Breast epithelium (tissue), 4 donors: ENCODE results near the gene ZIC3. TPM values are rescaled to one million over a fixed set of nuclear protein-coding genes. Genes with fewer than 3 reads are reported as not detected.
A peak's percentile ranks its signal among the peaks of the same experiment; 100 is the strongest.

ENCODE experiments used
- DNase-seq, 2 donors: peaks; one replicate each; pipeline ENCODE4 v3.0.0-alpha.2; 2019; ENCODE audit warnings: low spot score in 2 of 2
- H3K27ac ChIP-seq, 2 donors: fragments of 200-600 bp; sonication (generic) in 1 of 2; one replicate each; pipeline ENCODE4 v1.5.1; 2016 to 2019; ENCODE audit warnings: mild to moderate bottlenecking in 1 of 2
- H3K27me3 ChIP-seq, 2 donors: fragments of 200-600 bp; sonication (generic) in 1 of 2; one replicate each; pipeline versions ENCODE4 v1.5.1 to v1.6.0; 2017 to 2019; ENCODE audit warnings: control low read depth in 1 of 2, mild to moderate bottlenecking in 1 of 2
- H3K36me3 ChIP-seq: fragments of 200-600 bp; one replicate; pipeline ENCODE4 v1.5.1; 2019
- H3K4me1 ChIP-seq, 2 donors: fragments of 200-600 bp; sonication (generic); one replicate each; pipeline ENCODE4 v1.5.1; 2016 to 2019; ENCODE audit warnings: control low read depth in 1 of 2
- H3K4me3 ChIP-seq, 3 donors: fragments of 200-600 bp; sonication (generic); 1 replicate in 2 of 3; 2 replicates in 1 of 3; pipeline ENCODE4 v1.5.1; 2016 to 2019; ENCODE audit warnings: mild to moderate bottlenecking in 3 of 3, moderate library complexity in 2 of 3
- H3K9me3 ChIP-seq, 2 donors: fragments of 200-600 bp; sonication (generic) in 1 of 2; one replicate each; pipeline ENCODE4 v1.5.1; 2016 to 2019; ENCODE audit warnings: control low read depth in 1 of 2
- CTCF ChIP-seq, 3 donors: fragments of 450-650 bp; IDR thresholded peaks; one replicate each; pipeline ENCODE4 v1.5.1; 2016 to 2017; ENCODE audit warnings: antibody characterized with exemption in 3 of 3, mild to moderate bottlenecking in 3 of 3, moderate library complexity in 3 of 3
- POLR2A ChIP-seq: fragments of 450-650 bp; IDR thresholded peaks from one replicate; pipeline ENCODE4 v1.6.1; 2016; ENCODE audit warnings: antibody characterized with exemption, mild to moderate bottlenecking, moderate library complexity
- POLR2AphosphoS5 ChIP-seq, 3 donors: sonication (generic); formaldehyde crosslinking; IDR thresholded peaks; one replicate each; pipeline ENCODE4 v1.6.1; 2017; ENCODE audit warnings: antibody characterized with exemption in 3 of 3
- intact Hi-C: fragments of 100-400 bp; cut with DNase I; formaldehyde crosslinking; loops from one replicate; pipeline ENCODE4 v1.15.1; 2023; ENCODE audit warnings: low total_unique reads
- total RNA-seq, 3 donors: library from RNA; depleted of rRNA; stranded (reverse); fragments of >200 nt; gene quantifications; one replicate each; pipeline ENCODE4 v1.1.0, GENCODE V29; 2016

The ZIC3 gene
- total RNA-seq, 3 donors from 2014 or later = not detected

- H3K9me3 ChIP-seq = no peaks in the 10 kb centered on the region
- no peak overlapping the region for H3K27ac ChIP-seq
- TF ChIP-seq CTCF (IDR thresholded peaks at IDR 0.05) (no peak), POLR2AphosphoS5 (IDR thresholded peaks at IDR 0.05) (no peak), POLR2A (no peak)
- DNase-seq = no peak
- peaks cover 4 to 89% of the 10 kb centered on the region in 2 donors for H3K27me3 ChIP-seq
- intact Hi-C loops = no loop called here
- peak overlapping the region in 1 of 3 donors; percentile 28 for H3K4me3 ChIP-seq
- no peaks in the 10 kb centered on the region for H3K36me3 ChIP-seq
- H3K4me1 ChIP-seq = no peaks in the 10 kb centered on the region
Observed at GRCh38 chrX:137574102-137574783, 8.3 kb downstream of the ZIC3 start.

DNA sequence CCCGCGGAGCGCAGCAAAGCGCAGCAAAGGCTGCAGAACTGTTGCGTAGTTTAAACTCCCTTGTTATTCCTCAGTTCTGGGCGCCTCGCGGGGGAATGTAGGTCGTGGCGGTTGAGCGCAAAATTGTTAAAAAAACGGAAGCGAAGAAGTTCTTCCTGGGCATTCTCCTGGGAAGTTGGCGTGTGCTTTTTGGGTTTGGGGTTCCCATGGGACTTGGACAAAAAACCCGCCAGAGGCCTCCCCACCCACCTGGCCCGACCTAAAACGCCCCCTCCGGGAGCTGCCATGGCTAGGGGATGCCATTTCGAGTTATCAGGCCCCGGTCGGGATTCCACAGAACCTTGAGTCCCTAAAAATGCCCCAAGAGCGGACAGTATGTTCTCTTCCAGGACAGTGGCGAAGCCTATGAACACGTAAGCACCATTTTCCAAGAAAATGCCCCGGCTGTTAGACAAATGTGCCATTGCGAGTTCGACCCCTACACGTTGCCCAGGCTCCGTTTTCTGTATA lies 8.9 kb downstream of the ZIC3 start:
- H3K36me3 ChIP-seq = no peaks in the 10 kb centered on the region
- H3K27me3 ChIP-seq = peaks cover 4 to 89% of the 10 kb centered on the region in 2 donors
- H3K27ac ChIP-seq = no peak overlapping the region
- TF ChIP-seq POLR2AphosphoS5 (IDR thresholded peaks at IDR 0.05) (no peak), CTCF (IDR thresholded peaks at IDR 0.05) (no peak), POLR2A (no peak)
- H3K4me1 ChIP-seq = no peaks in the 10 kb centered on the region
- peak overlapping the region in 1 of 3 donors; percentile 28 for H3K4me3 ChIP-seq
- H3K9me3 ChIP-seq = no peaks in the 10 kb centered on the region
- intact Hi-C loops = no loop called here
- no peak for DNase-seq

GRCh38 chrX:137575596-137576255 lies 9.8 kb downstream of the ZIC3 start:
- intact Hi-C loops = no loop called here
- DNase-seq = no peak
- Histone ChIP-seq H3K9me3 (no peaks in the 10 kb centered on the region), H3K4me3 (no peak overlapping the region), H3K27me3 (peaks cover 4 to 85% of the 10 kb centered on the region in 2 donors), H3K36me3 (no peaks in the 10 kb centered on the region), H3K27ac (no peak overlapping the region), H3K4me1 (no peaks in the 10 kb centered on the region)
- TF ChIP-seq POLR2A (no peak), POLR2AphosphoS5 (IDR thresholded peaks at IDR 0.05) (no peak), CTCF (IDR thresholded peaks at IDR 0.05) (no peak)

- intact Hi-C loops = no loop called here
- Histone ChIP-seq H3K4me3 (no peak overlapping the region), H3K9me3 (no peaks in the 10 kb centered on the region), H3K36me3 (no peaks in the 10 kb centered on the region), H3K4me1 (no peaks in the 10 kb centered on the region), H3K27me3 (peaks cover 0 to 58% of the 10 kb centered on the region in 2 donors), H3K27ac (no peak overlapping the region)
- TF ChIP-seq CTCF (IDR thresholded peaks at IDR 0.05) (no peak), POLR2A (no peak), POLR2AphosphoS5 (IDR thresholded peaks at IDR 0.05) (no peak)
- DNase-seq = no peak
Observed at GRCh38 chrX:137587151-137587550, 21.2 kb downstream of the ZIC3 start.

- no peak overlapping the region for H3K4me3 ChIP-seq
- TF ChIP-seq CTCF (IDR thresholded peaks at IDR 0.05) = no peak
- no peak for TF ChIP-seq POLR2AphosphoS5 (IDR thresholded peaks at IDR 0.05)
- no peak for TF ChIP-seq POLR2A
- intact Hi-C loops = loop anchor here (1.0 kb wide), 1 partner anchor 16 kb away; no protein-coding TSS in a partner anchor
- peaks cover 0 to 23% of the 10 kb centered on the region in 2 donors for H3K27me3 ChIP-seq
- no peaks in the 10 kb centered on the region for H3K4me1 ChIP-seq
- H3K27ac ChIP-seq = no peak overlapping the region
- no peaks in the 10 kb centered on the region for H3K9me3 ChIP-seq
- no peak for DNase-seq
- H3K36me3 ChIP-seq = no peaks in the 10 kb centered on the region
Observed at GRCh38 chrX:137600769-137601168, 34.8 kb downstream of the ZIC3 start.
